DND-41 (cell line): ENCODE data around the gene CALCOCO2.

ENCODE experiments used
- ATAC-seq: fragments of 200-7000 bp; cut with Tn5 transposase; 3 replicates; pipeline ENCODE4 v1.9.1; 2021; ENCODE audit warnings: low read depth; ENCODE audit not compliant: insufficient read depth
- DNase-seq: peaks from one replicate; pipeline ENCODE4 v3.0.0-alpha.2; 2020
- H2AFZ ChIP-seq: 2 replicates; pipeline ENCODE4 v1.6.0; 2012; ENCODE audit warnings: low read depth, low read length
- H3K27ac ChIP-seq: 2 replicates; pipeline ENCODE4 v1.5.1; 2012; ENCODE audit warnings: low read length, inconsistent platforms
- H3K27me3 ChIP-seq: fragments of 200-600 bp; sonication (generic); 2 replicates; pipeline ENCODE4 v1.6.0; 2012; ENCODE audit warnings: low read length, mild to moderate bottlenecking, inconsistent platforms; ENCODE audit not compliant: insufficient read depth, poor library complexity
- H3K36me3 ChIP-seq: 2 replicates; pipeline ENCODE4 v1.5.1; 2012; ENCODE audit warnings: low read length, inconsistent platforms; ENCODE audit not compliant: insufficient read depth
- H3K4me1 ChIP-seq: 2 replicates; pipeline ENCODE4 v1.5.1; 2012; ENCODE audit warnings: mild to moderate bottlenecking, low read length; ENCODE audit not compliant: insufficient read depth
- H3K4me2 ChIP-seq: 2 replicates; pipeline ENCODE4 v1.6.0; 2012; ENCODE audit warnings: mild to moderate bottlenecking, moderate library complexity, low read length, inconsistent platforms; ENCODE audit not compliant: insufficient read depth
- H3K4me3 ChIP-seq, 2 experiments: fragments of 200-600 bp in 1 of 2; shearing (Covaris generic) in 1 of 2; 2 replicates each; pipeline ENCODE4 v1.5.1; 2012 to 2016; ENCODE audit warnings: inconsistent platforms in 2 of 2, low read length in 2 of 2, mild to moderate bottlenecking in 2 of 2, low read depth in 1 of 2, moderate library complexity in 1 of 2
- H3K79me2 ChIP-seq: 2 replicates; pipeline ENCODE4 v1.6.0; 2012; ENCODE audit warnings: low read length, inconsistent platforms; ENCODE audit not compliant: insufficient read depth
- H3K9ac ChIP-seq: 2 replicates; pipeline ENCODE4 v1.6.0; 2012; ENCODE audit warnings: low read depth, mild to moderate bottlenecking, inconsistent platforms, low read length, moderate library complexity
- H3K9me3 ChIP-seq: 2 replicates; pipeline ENCODE4 v1.5.1; 2012; ENCODE audit warnings: low read length, moderate library complexity, mild to moderate bottlenecking, inconsistent platforms; ENCODE audit not compliant: insufficient read depth, severe bottlenecking
- H4K20me1 ChIP-seq: 2 replicates; pipeline ENCODE4 v1.6.0; 2012; ENCODE audit warnings: low read length; ENCODE audit not compliant: insufficient read depth
- EZH2 ChIP-seq: IDR thresholded peaks from 3 replicates; pipeline ENCODE4 v1.6.1; 2012; ENCODE audit warnings: borderline replicate concordance, low read depth, mild to moderate bottlenecking, moderate library complexity, low read length, inconsistent platforms; ENCODE audit not compliant: severe bottlenecking
- TF ChIP-seq, protein P1 (sequence below): IDR thresholded peaks from 2 replicates; pipeline ENCODE4 v1.5.1; 2012; ENCODE audit warnings: borderline replicate concordance, low read length, moderate library complexity, mild to moderate bottlenecking; ENCODE audit not compliant: poor library complexity, severe bottlenecking; ENCODE audit errors: extremely low read depth

Gene CALCOCO2

DNA sequence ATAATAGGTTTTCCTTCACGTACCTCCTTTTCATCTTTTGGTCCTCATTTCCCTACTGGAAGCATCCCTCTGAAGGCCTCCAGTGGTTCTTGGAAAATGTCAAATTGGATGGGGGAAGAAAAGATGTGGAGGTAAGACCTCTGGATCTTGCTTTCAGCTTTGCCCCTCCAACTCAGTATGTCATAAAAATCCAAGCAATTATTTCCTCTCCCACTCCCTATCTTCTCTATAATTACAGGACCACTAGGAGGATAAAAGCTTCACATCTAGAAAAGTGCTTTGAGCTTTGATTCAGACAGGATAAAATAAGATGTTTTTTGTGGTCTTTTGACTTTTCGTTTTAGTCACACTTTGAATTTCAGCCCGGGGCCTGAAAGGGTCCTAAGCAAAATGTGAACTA is 15.5 kb upstream of the CALCOCO2 start:
- Histone ChIP-seq H3K9ac (no peak overlapping the region), H4K20me1 (peaks cover 2% of the 10 kb centered on the region; the same call in 1 of the 2 replicates), H3K4me3 (no peak overlapping the region), H3K4me1 (peaks cover 20% of the 10 kb centered on the region), H3K27me3 (peaks cover 15% of the 10 kb centered on the region), H3K79me2 (no peaks in the 10 kb centered on the region), H3K4me2 (no peak overlapping the region), H3K27ac (no peak overlapping the region), H3K36me3 (no peaks in the 10 kb centered on the region), H3K9me3 (no peaks in the 10 kb centered on the region), H2AFZ (no peak overlapping the region)
- TF ChIP-seq, protein P1, sequence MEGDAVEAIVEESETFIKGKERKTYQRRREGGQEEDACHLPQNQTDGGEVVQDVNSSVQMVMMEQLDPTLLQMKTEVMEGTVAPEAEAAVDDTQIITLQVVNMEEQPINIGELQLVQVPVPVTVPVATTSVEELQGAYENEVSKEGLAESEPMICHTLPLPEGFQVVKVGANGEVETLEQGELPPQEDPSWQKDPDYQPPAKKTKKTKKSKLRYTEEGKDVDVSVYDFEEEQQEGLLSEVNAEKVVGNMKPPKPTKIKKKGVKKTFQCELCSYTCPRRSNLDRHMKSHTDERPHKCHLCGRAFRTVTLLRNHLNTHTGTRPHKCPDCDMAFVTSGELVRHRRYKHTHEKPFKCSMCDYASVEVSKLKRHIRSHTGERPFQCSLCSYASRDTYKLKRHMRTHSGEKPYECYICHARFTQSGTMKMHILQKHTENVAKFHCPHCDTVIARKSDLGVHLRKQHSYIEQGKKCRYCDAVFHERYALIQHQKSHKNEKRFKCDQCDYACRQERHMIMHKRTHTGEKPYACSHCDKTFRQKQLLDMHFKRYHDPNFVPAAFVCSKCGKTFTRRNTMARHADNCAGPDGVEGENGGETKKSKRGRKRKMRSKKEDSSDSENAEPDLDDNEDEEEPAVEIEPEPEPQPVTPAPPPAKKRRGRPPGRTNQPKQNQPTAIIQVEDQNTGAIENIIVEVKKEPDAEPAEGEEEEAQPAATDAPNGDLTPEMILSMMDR = no peak
- no peak for TF ChIP-seq EZH2
- no peak for ATAC-seq
- DNase-seq = no peak

DNA sequence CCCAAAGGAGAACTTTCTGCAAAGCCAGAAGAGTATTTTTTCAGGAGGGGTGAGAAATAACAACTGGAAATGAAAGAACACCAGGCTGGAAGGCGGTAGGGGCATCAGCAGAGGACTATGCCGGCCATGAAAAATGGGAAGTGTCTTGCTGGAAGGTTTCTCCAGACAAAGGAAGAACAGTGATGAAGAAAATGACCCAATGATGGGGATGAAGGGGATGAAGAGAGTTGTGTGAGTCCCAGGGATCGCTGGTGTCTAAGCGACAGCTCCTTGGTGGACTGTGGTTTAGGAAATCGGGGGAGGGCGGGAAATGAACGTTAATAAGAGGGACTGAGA is 14.4 kb upstream of the CALCOCO2 start:
- Histone ChIP-seq H3K79me2 (no peaks in the 10 kb centered on the region), H3K27ac (no peak overlapping the region), H2AFZ (peak overlapping the region; percentile 64), H3K9me3 (no peaks in the 10 kb centered on the region), H4K20me1 (peaks cover 2% of the 10 kb centered on the region; the same call in 1 of the 2 replicates), H3K4me1 (peaks cover 20% of the 10 kb centered on the region), H3K27me3 (peaks cover 15% of the 10 kb centered on the region), H3K36me3 (no peaks in the 10 kb centered on the region), H3K4me2 (peak overlapping the region; percentile 77), H3K4me3 (peak overlapping the region in 1 of 2 experiments; percentile 57; a peak in 3 of 4 replicates), H3K9ac (peak overlapping the region; percentile 25; the same call in 1 of the 2 replicates)
- ATAC-seq (no peak), DNase-seq (no peak)
- TF ChIP-seq, protein P1 = no peak

DNA sequence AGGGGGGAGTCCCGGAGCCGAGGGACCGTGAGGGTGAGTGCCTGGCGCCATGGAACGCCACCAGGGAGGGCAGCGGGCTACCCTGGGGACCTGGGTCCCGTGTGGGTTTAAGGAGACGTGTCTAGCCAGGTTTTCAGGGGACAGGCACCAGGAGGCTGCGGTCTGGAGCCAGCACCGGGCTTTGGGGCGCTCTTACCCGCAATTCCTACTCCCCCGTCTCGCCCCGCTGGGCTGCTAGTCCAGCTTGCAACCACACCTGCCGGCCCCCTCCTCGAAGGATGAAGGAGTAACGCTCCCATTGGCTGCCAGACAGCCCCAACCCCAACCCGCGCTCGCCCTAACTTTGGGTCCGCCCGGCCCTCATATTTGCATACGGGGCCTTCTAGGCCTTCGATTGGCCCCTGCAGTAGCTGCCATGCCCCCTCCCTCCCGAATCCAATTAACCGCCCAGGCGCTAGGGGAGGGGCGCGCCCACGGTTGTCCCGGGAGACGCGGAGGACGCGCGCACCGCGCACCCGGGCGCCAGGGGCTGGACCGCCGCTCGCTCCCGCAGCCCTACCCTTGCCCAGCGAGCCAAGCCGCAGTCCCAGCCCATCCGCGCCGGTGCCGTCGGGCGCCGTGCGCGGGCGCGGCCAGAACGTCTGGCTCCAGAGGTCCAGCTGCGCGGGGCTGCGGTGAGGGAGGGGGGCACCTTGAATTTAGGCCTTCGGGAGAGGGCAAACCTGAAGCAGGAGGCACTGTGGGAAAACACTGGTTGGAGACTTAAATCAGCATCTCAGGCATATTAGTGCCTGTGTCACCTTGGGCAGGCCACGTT is 13.9 kb upstream of the CALCOCO2 start, which contains the start of gene TTLL6:
Gene TTLL6, minus strand, starts transcription at position 456 of the 817 bp plus-strand sequence. Its CDS starts 157 bp downstream, at position 299.
- no peaks in the 10 kb centered on the region for H3K9me3 ChIP-seq
- H3K36me3 ChIP-seq = no peaks in the 10 kb centered on the region
- peaks cover 2% of the 10 kb centered on the region; the same call in 1 of the 2 replicates for H4K20me1 ChIP-seq
- H3K27me3 ChIP-seq = peaks cover 15% of the 10 kb centered on the region
- peak within 1 kb of the TSS; percentile 25; the same call in 1 of the 2 replicates for H3K9ac ChIP-seq
- peak within 1 kb of the TSS; percentile 77 for H3K4me2 ChIP-seq
- peaks cover 20% of the 10 kb centered on the region for H3K4me1 ChIP-seq
- DNase-seq (peak; percentile 95), ATAC-seq (peak; percentile 99)
- no peaks in the 10 kb centered on the region for H3K79me2 ChIP-seq
- no peak within 1 kb of the TSS for H3K27ac ChIP-seq
- H2AFZ ChIP-seq = peak within 1 kb of the TSS; percentile 64
- TF ChIP-seq, protein P1 = no peak
- TF ChIP-seq EZH2 = no peak
- peak within 1 kb of the TSS in 1 of 2 experiments; percentile 58; a peak in 3 of 4 replicates for H3K4me3 ChIP-seq
